Neutrophil (primary cell): Measurements from ENCODE around the gene GJE1.
A peak's percentile ranks its signal among the peaks of the same experiment; 100 is the strongest.

Source experiments
- H3K27ac ChIP-seq: fragments of 200-600 bp; sonication (generic); 2 replicates; pipeline ENCODE4 v1.5.1; 2016; ENCODE audit warnings: mild to moderate bottlenecking, moderate library complexity
- H3K27me3 ChIP-seq: fragments of 200-600 bp; sonication (generic); 2 replicates; pipeline ENCODE4 v1.6.0; 2016; ENCODE audit warnings: mild to moderate bottlenecking
- H3K36me3 ChIP-seq: fragments of 200-600 bp; sonication (generic); 2 replicates; pipeline ENCODE4 v1.5.1; 2017
- H3K4me1 ChIP-seq, 2 experiments: fragments of 200-600 bp in 1 of 2; sonication (generic) in 1 of 2; 1 replicate in 1 of 2; 2 replicates in 1 of 2; pipeline versions ENCODE4 v1.5.1 to v1.6.1; 2013 to 2016; ENCODE audit warnings: low read depth in 1 of 2, low read length in 1 of 2, mild to moderate bottlenecking in 1 of 2, moderate library complexity in 1 of 2; ENCODE audit not compliant: control insufficient read depth in 1 of 2, insufficient read depth in 1 of 2
- H3K4me3 ChIP-seq, 2 experiments: fragments of 200-600 bp in 1 of 2; sonication (generic) in 1 of 2; 1 replicate in 1 of 2; 2 replicates in 1 of 2; pipeline ENCODE4 v1.5.1; 2013 to 2016; ENCODE audit warnings: low read depth in 1 of 2, low read length in 1 of 2, mild to moderate bottlenecking in 1 of 2, moderate library complexity in 1 of 2
- H3K9me3 ChIP-seq: fragments of 200-600 bp; sonication (generic); 2 replicates; pipeline ENCODE4 v1.5.1; 2016
- TF ChIP-seq, protein P1 (sequence below): fragments of 200-600 bp; sonication (generic); IDR thresholded peaks from 2 replicates; pipeline ENCODE4 v1.5.1; 2016; ENCODE audit warnings: antibody characterized with exemption

The GJE1 gene

DNA sequence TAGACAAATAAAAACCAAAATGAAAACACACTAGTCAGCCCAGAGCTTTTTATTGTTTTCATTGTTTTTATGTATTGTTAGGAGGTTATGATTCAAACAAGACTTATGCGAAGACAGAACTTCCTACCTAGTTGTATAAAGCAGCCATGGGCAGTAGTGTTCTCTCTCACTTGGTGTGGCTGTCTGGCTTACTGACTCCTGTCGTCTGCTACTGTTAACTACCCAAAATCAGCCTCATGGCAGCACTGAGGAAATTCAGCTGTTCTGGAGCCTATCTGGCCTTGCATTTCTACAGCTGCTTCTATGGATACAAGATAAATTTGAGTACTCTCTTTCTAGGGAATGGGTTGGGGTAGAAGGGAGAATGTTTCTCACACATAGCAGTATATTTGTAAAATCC, 34.8 kb downstream of the GJE1 start:
- peaks cover 39% of the 10 kb centered on the region for H3K36me3 ChIP-seq
- H3K9me3 ChIP-seq = no peaks in the 10 kb centered on the region
- TF ChIP-seq, protein P1, sequence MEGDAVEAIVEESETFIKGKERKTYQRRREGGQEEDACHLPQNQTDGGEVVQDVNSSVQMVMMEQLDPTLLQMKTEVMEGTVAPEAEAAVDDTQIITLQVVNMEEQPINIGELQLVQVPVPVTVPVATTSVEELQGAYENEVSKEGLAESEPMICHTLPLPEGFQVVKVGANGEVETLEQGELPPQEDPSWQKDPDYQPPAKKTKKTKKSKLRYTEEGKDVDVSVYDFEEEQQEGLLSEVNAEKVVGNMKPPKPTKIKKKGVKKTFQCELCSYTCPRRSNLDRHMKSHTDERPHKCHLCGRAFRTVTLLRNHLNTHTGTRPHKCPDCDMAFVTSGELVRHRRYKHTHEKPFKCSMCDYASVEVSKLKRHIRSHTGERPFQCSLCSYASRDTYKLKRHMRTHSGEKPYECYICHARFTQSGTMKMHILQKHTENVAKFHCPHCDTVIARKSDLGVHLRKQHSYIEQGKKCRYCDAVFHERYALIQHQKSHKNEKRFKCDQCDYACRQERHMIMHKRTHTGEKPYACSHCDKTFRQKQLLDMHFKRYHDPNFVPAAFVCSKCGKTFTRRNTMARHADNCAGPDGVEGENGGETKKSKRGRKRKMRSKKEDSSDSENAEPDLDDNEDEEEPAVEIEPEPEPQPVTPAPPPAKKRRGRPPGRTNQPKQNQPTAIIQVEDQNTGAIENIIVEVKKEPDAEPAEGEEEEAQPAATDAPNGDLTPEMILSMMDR = no peak
- no peak overlapping the region for H3K27ac ChIP-seq
- no peak overlapping the region for H3K4me3 ChIP-seq
- H3K4me1 ChIP-seq = peaks cover 4 to 7% of the 10 kb centered on the region in 2 experiments
- H3K27me3 ChIP-seq = no peaks in the 10 kb centered on the region

DNA sequence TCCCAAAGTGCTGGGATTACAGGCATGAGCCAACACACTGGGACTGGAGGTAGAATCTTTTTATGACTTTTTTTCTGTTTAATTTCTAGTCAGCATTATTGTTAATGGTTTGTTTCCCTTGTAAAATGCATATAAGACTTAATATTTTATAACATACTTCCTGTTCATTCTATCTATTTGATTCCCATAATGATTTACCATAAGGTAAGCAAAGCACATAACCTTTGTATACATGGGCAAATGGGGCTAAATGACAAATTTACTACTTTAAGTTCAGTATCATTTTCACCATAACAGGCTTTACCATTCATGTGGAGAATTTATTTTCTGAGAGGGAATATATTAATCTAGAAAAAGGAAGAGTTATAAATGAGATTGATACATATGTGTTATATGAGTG, 38.6 kb downstream of the GJE1 start:
- TF ChIP-seq, protein P1 = no peak
- no peaks in the 10 kb centered on the region for H3K9me3 ChIP-seq
- no peak overlapping the region for H3K27ac ChIP-seq
- peaks cover 36% of the 10 kb centered on the region for H3K36me3 ChIP-seq
- H3K27me3 ChIP-seq = no peaks in the 10 kb centered on the region
- no peak overlapping the region for H3K4me3 ChIP-seq
- peaks cover 37 to 38% of the 10 kb centered on the region in 2 experiments for H3K4me1 ChIP-seq

GRCh38 chr6:142172758-142173157, 40.0 kb downstream of the GJE1 start:
- TF ChIP-seq, protein P1 = no peak
- peaks cover 21% of the 10 kb centered on the region for H3K36me3 ChIP-seq
- H3K27me3 ChIP-seq = no peaks in the 10 kb centered on the region
- H3K27ac ChIP-seq = no peak overlapping the region
- peaks cover 51 to 52% of the 10 kb centered on the region in 2 experiments for H3K4me1 ChIP-seq
- H3K9me3 ChIP-seq = no peaks in the 10 kb centered on the region
- no peak overlapping the region for H3K4me3 ChIP-seq

- Histone ChIP-seq H3K4me1 (peaks cover 53 to 54% of the 10 kb centered on the region in 2 experiments), H3K27me3 (no peaks in the 10 kb centered on the region), H3K9me3 (no peaks in the 10 kb centered on the region), H3K4me3 (no peak overlapping the region), H3K36me3 (peaks cover 18% of the 10 kb centered on the region), H3K27ac (peak overlapping the region; percentile 69)
- TF ChIP-seq, protein P1 = no peak
These were observed 41.3 kb downstream of the GJE1 start for GRCh38 chr6:142173980-142174379.

GRCh38 chr6:142174703-142175102, 42.0 kb downstream of the GJE1 start:
- Histone ChIP-seq H3K27me3 (no peaks in the 10 kb centered on the region), H3K36me3 (peaks cover 18% of the 10 kb centered on the region), H3K4me1 (peaks cover 53 to 54% of the 10 kb centered on the region in 2 experiments), H3K27ac (peak overlapping the region; percentile 69), H3K4me3 (no peak overlapping the region), H3K9me3 (no peaks in the 10 kb centered on the region)
- TF ChIP-seq, protein P1 = no peak

DNA sequence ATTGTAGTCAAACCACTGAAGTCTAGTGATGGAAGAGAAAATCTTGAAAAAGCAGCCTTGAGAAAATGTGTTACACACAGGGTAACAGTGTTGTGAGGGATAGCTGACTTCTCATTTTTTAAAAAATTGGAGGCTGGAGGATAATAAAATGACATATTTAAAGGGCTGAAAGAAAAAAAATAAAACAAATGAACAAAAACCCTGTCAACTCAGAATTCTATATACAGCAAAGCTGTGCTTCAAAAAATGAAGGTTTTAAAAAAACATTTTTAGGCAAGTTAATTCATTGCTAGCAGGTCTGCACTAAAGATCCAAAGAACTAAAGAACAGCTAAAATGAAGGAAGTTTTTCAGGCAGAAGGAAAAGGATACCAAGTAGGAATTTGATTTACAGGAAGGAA, 45.4 kb downstream of the GJE1 start:
- Histone ChIP-seq H3K36me3 (no peaks in the 10 kb centered on the region), H3K27ac (peak overlapping the region; percentile 70), H3K4me1 (peaks cover 43 to 44% of the 10 kb centered on the region in 2 experiments), H3K27me3 (no peaks in the 10 kb centered on the region), H3K9me3 (no peaks in the 10 kb centered on the region), H3K4me3 (no peak overlapping the region)
- TF ChIP-seq, protein P1 = no peak
